Dendritic cell treated with granulocyte-macrophage colony-stimulating factor and Interleukin-4, amounts not matched to agents 40 ng/mL and 50 ng/mL, for 4 days (primary cell): Measurements from ENCODE around the gene ESPN.

Experiments used
- H3K27ac Mint-ChIP-seq: one replicate; pipeline ENCODE4 v1.8.0; 2022; ENCODE audit warnings: mild to moderate bottlenecking, mixed read lengths
- H3K27me3 Mint-ChIP-seq: one replicate; pipeline ENCODE4 v1.8.0; 2022; ENCODE audit warnings: mild to moderate bottlenecking, mixed read lengths
- H3K36me3 Mint-ChIP-seq: one replicate; pipeline ENCODE4 v1.8.0; 2022; ENCODE audit warnings: low read depth, mixed read lengths
- H3K4me1 Mint-ChIP-seq: one replicate; pipeline ENCODE4 v1.8.0; 2022; ENCODE audit warnings: low read depth, mixed read lengths
- H3K4me3 Mint-ChIP-seq: one replicate; pipeline ENCODE4 v1.8.0; 2022; ENCODE audit warnings: mild to moderate bottlenecking, moderate library complexity, mixed read lengths
- H3K9me3 Mint-ChIP-seq: one replicate; pipeline ENCODE4 v1.8.0; 2022; ENCODE audit warnings: mixed read lengths
- intact Hi-C: fragments of 100-400 bp; cut with micrococcal nuclease; formaldehyde crosslinking; loops from one replicate; pipeline ENCODE4 v1.15.0; 2022

The ESPN gene

GRCh38 chr1:6508816-6509189 is 84.2 kb downstream of the ESPN start:
- H3K27ac Mint-ChIP-seq, result no peak overlapping the region
- H3K9me3 Mint-ChIP-seq, result no peaks in the 10 kb centered on the region
- peaks cover 28% of the 10 kb centered on the region for H3K27me3 Mint-ChIP-seq
- intact Hi-C loops, result no loop called here
- peaks cover 61% of the 10 kb centered on the region for H3K4me1 Mint-ChIP-seq
- no peak overlapping the region for H3K4me3 Mint-ChIP-seq
- H3K36me3 Mint-ChIP-seq, result no peaks in the 10 kb centered on the region

DNA sequence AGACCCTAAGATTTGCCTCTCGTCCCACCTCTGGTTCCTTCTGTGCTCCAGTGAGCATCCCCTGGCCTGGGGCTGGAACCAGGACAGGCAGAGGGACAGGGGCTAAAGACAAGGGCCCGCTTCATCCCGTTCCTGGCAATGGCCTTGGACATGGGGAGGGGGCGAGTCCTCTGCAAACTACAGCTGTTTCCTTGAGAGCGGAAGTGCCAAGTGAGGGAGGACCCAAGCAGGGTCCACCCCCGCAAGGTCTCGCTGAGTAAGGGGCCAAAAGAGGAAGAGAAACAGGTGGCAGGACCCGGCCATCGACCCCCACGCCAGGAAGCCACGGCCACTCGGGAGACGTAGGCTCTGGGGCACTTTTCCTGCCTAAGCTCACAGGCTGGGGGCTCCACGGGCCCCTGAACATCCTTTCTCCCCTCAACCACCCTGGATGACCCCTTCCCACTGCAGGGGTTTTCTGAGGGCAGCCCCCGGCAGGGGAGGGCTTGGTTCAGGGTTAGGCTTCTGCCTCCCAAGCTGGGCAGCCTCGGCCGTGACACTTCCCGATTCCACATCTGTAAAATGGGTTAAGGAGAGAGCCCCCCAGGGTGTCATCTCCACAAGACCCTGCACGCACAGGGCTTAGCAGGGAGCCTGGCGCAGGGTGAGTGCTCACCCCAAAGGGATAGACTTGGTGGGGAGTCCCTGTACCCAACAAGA is 84.8 kb downstream of the ESPN start:
- Mint-ChIP-seq H3K4me3 (no peak overlapping the region), H3K9me3 (no peaks in the 10 kb centered on the region), H3K36me3 (no peaks in the 10 kb centered on the region), H3K27ac (peak overlapping the region; percentile 45), H3K27me3 (peaks cover 27% of the 10 kb centered on the region), H3K4me1 (peaks cover 55% of the 10 kb centered on the region)
- intact Hi-C loops, result no loop called here

DNA sequence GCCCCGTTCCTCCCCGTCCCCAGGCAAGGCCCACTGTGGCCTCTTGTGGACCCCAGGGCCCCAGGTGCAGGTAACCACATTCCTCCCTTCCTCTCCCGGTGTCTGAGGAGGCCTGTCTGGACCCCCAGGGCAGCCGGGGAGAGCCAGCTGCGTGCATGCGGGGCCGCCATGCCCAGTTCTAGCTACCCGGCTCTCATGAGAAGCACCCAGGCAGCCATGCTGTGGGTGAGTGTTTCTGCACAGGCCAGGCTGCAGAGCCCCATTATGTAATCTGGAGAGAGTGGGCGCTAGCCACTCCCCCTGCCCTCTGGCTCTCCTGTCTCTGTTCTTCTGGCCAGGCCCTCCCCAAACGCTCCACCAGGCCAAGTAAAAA is 85.3 kb downstream of the ESPN start:
- H3K4me1 Mint-ChIP-seq, result peaks cover 50% of the 10 kb centered on the region
- peak overlapping the region; percentile 45 for H3K27ac Mint-ChIP-seq
- H3K36me3 Mint-ChIP-seq, result no peaks in the 10 kb centered on the region
- H3K9me3 Mint-ChIP-seq, result no peaks in the 10 kb centered on the region
- intact Hi-C loops, result no loop called here
- H3K4me3 Mint-ChIP-seq, result no peak overlapping the region
- H3K27me3 Mint-ChIP-seq, result peaks cover 22% of the 10 kb centered on the region

- Mint-ChIP-seq H3K4me1 (peaks cover 47% of the 10 kb centered on the region), H3K36me3 (no peaks in the 10 kb centered on the region), H3K27ac (no peak overlapping the region), H3K9me3 (no peaks in the 10 kb centered on the region), H3K27me3 (peaks cover 18% of the 10 kb centered on the region), H3K4me3 (no peak overlapping the region)
- intact Hi-C loops, result no loop called here
These were observed 85.9 kb downstream of the ESPN start for GRCh38 chr1:6510493-6510892.
